Measurements from ENCODE around the gene SYT8. TPM values are rescaled to one million over a fixed set of nuclear protein-coding genes. Genes with fewer than 3 reads are reported as not detected.

Gene SYT8
- total and polyA plus RNA-seq, 2 experiments from 2014 or later = not detected

DNA sequence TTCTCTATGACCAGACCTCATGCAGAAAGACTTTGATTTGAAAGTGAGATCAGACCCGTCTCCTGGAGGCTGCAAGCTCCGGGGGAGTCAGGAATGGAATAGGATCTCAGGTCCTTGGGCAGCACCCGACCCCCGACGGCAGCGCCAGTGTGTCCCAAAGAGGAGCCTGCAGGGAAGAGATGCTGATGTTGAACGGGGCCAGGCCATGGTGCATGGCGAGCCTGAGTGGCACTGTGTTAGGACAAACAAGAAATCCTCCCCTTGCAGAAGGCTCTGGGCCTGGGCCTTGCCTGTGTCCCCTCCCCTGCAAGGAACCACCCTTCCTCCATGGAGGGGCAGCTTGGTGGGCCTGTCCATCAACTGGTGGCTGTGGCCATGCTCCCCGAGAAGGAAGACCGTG, 20.1 kb upstream of the SYT8 start:
- no peaks in the 10 kb centered on the region for H3F3A ChIP-seq (replicated peaks; ENCODE audit: low read depth)
- Mint-ChIP-seq H3K36me3 (ENCODE audit: low read depth) (no peaks in the 10 kb centered on the region), H3K27me3 (ENCODE audit: insufficient read depth, low read depth, poor library complexity) (peaks cover 2% of the 10 kb centered on the region), H3K9me3 (peaks cover 11% of the 10 kb centered on the region), H3K27ac (no peak overlapping the region), H3K4me3 (no peak overlapping the region), H3K4me1 (no peaks in the 10 kb centered on the region)
- no peaks in the 10 kb centered on the region for H3K4me1 ChIP-seq (ENCODE audit: insufficient read depth)
- no peak overlapping the region for H3K27ac ChIP-seq (ENCODE audit: low read depth)
- no peaks in the 10 kb centered on the region for H3K27me3 ChIP-seq (ENCODE audit: insufficient read depth)
- TF ChIP-seq, protein P1, sequence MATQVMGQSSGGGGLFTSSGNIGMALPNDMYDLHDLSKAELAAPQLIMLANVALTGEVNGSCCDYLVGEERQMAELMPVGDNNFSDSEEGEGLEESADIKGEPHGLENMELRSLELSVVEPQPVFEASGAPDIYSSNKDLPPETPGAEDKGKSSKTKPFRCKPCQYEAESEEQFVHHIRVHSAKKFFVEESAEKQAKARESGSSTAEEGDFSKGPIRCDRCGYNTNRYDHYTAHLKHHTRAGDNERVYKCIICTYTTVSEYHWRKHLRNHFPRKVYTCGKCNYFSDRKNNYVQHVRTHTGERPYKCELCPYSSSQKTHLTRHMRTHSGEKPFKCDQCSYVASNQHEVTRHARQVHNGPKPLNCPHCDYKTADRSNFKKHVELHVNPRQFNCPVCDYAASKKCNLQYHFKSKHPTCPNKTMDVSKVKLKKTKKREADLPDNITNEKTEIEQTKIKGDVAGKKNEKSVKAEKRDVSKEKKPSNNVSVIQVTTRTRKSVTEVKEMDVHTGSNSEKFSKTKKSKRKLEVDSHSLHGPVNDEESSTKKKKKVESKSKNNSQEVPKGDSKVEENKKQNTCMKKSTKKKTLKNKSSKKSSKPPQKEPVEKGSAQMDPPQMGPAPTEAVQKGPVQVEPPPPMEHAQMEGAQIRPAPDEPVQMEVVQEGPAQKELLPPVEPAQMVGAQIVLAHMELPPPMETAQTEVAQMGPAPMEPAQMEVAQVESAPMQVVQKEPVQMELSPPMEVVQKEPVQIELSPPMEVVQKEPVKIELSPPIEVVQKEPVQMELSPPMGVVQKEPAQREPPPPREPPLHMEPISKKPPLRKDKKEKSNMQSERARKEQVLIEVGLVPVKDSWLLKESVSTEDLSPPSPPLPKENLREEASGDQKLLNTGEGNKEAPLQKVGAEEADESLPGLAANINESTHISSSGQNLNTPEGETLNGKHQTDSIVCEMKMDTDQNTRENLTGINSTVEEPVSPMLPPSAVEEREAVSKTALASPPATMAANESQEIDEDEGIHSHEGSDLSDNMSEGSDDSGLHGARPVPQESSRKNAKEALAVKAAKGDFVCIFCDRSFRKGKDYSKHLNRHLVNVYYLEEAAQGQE (IDR thresholded peaks at IDR 0.05; ENCODE audit: unreplicated experiment) = no peak
- TF ChIP-seq, protein P2, sequence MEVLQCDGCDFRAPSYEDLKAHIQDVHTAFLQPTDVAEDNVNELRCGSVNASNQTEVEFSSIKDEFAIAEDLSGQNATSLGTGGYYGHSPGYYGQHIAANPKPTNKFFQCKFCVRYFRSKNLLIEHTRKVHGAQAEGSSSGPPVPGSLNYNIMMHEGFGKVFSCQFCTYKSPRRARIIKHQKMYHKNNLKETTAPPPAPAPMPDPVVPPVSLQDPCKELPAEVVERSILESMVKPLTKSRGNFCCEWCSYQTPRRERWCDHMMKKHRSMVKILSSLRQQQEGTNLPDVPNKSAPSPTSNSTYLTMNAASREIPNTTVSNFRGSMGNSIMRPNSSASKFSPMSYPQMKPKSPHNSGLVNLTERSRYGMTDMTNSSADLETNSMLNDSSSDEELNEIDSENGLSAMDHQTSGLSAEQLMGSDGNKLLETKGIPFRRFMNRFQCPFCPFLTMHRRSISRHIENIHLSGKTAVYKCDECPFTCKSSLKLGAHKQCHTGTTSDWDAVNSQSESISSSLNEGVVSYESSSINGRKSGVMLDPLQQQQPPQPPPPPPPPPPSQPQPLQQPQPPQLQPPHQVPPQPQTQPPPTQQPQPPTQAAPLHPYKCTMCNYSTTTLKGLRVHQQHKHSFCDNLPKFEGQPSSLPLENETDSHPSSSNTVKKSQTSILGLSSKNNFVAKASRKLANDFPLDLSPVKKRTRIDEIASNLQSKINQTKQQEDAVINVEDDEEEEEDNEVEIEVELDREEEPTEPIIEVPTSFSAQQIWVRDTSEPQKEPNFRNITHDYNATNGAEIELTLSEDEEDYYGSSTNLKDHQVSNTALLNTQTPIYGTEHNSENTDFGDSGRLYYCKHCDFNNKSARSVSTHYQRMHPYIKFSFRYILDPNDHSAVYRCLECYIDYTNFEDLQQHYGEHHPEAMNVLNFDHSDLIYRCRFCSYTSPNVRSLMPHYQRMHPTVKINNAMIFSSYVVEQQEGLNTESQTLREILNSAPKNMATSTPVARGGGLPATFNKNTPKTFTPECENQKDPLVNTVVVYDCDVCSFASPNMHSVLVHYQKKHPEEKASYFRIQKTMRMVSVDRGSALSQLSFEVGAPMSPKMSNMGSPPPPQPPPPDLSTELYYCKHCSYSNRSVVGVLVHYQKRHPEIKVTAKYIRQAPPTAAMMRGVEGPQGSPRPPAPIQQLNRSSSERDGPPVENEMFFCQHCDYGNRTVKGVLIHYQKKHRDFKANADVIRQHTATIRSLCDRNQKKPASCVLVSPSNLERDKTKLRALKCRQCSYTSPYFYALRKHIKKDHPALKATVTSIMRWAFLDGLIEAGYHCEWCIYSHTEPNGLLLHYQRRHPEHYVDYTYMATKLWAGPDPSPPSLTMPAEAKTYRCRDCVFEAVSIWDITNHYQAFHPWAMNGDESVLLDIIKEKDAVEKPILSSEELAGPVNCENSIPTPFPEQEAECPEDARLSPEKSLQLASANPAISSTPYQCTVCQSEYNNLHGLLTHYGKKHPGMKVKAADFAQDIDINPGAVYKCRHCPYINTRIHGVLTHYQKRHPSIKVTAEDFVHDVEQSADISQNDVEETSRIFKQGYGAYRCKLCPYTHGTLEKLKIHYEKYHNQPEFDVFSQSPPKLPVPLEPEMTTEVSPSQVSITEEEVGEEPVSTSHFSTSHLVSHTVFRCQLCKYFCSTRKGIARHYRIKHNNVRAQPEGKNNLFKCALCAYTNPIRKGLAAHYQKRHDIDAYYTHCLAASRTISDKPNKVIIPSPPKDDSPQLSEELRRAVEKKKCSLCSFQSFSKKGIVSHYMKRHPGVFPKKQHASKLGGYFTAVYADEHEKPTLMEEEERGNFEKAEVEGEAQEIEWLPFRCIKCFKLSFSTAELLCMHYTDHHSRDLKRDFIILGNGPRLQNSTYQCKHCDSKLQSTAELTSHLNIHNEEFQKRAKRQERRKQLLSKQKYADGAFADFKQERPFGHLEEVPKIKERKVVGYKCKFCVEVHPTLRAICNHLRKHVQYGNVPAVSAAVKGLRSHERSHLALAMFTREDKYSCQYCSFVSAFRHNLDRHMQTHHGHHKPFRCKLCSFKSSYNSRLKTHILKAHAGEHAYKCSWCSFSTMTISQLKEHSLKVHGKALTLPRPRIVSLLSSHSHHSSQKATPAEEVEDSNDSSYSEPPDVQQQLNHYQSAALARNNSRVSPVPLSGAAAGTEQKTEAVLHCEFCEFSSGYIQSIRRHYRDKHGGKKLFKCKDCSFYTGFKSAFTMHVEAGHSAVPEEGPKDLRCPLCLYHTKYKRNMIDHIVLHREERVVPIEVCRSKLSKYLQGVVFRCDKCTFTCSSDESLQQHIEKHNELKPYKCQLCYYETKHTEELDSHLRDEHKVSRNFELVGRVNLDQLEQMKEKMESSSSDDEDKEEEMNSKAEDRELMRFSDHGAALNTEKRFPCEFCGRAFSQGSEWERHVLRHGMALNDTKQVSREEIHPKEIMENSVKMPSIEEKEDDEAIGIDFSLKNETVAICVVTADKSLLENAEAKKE (CRISPR knock-in tag; IDR thresholded peaks at IDR 0.05) = no peak
- TF ChIP-seq, protein P3, sequence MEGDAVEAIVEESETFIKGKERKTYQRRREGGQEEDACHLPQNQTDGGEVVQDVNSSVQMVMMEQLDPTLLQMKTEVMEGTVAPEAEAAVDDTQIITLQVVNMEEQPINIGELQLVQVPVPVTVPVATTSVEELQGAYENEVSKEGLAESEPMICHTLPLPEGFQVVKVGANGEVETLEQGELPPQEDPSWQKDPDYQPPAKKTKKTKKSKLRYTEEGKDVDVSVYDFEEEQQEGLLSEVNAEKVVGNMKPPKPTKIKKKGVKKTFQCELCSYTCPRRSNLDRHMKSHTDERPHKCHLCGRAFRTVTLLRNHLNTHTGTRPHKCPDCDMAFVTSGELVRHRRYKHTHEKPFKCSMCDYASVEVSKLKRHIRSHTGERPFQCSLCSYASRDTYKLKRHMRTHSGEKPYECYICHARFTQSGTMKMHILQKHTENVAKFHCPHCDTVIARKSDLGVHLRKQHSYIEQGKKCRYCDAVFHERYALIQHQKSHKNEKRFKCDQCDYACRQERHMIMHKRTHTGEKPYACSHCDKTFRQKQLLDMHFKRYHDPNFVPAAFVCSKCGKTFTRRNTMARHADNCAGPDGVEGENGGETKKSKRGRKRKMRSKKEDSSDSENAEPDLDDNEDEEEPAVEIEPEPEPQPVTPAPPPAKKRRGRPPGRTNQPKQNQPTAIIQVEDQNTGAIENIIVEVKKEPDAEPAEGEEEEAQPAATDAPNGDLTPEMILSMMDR (conservative IDR thresholded peaks at IDR 0.05; ENCODE audit: low read depth in 2 of 2) = no peak
- TF ChIP-seq JUNB (IDR thresholded peaks at IDR 0.05; ENCODE audit: unreplicated experiment) (no peak), CREB1 (CRISPR knock-in tag; IDR thresholded peaks at IDR 0.05; ENCODE audit: low read depth) (no peak), EZH2 (IDR thresholded peaks at IDR 0.05; ENCODE audit: low read depth, unreplicated experiment) (no peak), NANOG (IDR thresholded peaks at IDR 0.05; ENCODE audit: borderline replicate concordance) (no peak), EZH2phosphoT487 (IDR thresholded peaks at IDR 0.05; ENCODE audit: unreplicated experiment) (no peak), STAT1 (IDR thresholded peaks at IDR 0.05; ENCODE audit: unreplicated experiment) (no peak)
- TF ChIP-seq, protein P4, sequence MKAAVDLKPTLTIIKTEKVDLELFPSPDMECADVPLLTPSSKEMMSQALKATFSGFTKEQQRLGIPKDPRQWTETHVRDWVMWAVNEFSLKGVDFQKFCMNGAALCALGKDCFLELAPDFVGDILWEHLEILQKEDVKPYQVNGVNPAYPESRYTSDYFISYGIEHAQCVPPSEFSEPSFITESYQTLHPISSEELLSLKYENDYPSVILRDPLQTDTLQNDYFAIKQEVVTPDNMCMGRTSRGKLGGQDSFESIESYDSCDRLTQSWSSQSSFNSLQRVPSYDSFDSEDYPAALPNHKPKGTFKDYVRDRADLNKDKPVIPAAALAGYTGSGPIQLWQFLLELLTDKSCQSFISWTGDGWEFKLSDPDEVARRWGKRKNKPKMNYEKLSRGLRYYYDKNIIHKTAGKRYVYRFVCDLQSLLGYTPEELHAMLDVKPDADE (IDR thresholded peaks at IDR 0.05) = no peak
- no peaks in the 10 kb centered on the region for H3K79me2 ChIP-seq (replicated peaks; ENCODE audit: insufficient read depth)
- H3K4me3 ChIP-seq = no peak overlapping the region
- DNase-seq (ENCODE audit: low spot score) (no peak), ATAC-seq (no peak)
- no peaks in the 10 kb centered on the region for H4K20me1 ChIP-seq (replicated peaks; ENCODE audit: insufficient read depth)
- no peaks in the 10 kb centered on the region for H3K9me2 ChIP-seq (ENCODE audit: insufficient read depth)
- no peak overlapping the region for H3K4me2 ChIP-seq
- no peak overlapping the region for H2AFZ ChIP-seq
- no peaks in the 10 kb centered on the region for H3K36me3 ChIP-seq (ENCODE audit: insufficient read depth)

Data from GM23338 (cell line).